AG04450 (cell line): ENCODE data around the gene DSG4. TPM values are rescaled to one million over a fixed set of nuclear protein-coding genes. Genes with fewer than 3 reads are reported as not detected.

ENCODE experiments used
- CTCF ChIA-PET: fragments of 300-600, 350-600 bp; formaldehyde crosslinking; extraction: SDS; loops from one replicate; lab custom pipeline; 2022; ENCODE audit warnings: antibody characterized with exemption, inconsistent platforms; lab: Charles Lee
- POLR2A ChIA-PET: fragments of 350-600 bp; formaldehyde crosslinking; extraction: SDS; loops from one replicate; lab custom pipeline; 2021; ENCODE audit warnings: antibody characterized with exemption, inconsistent platforms; lab: Yijun Ruan, JAX
- DNase-seq: peaks from one replicate; pipeline ENCODE4 v3.0.0-alpha.2; 2011; ENCODE audit warnings: low read depth, low spot score
- H3K27ac ChIP-seq: one replicate; pipeline ENCODE4 v1.5.1; 2012; ENCODE audit warnings: low read depth, low read length, control low read depth
- H3K27me3 ChIP-seq: one replicate; pipeline ENCODE4 v1.6.0; 2012; ENCODE audit warnings: low read length; ENCODE audit not compliant: control insufficient read depth, insufficient read depth
- H3K4me3 ChIP-seq: 2 replicates; pipeline ENCODE4 v1.5.1; 2011; ENCODE audit warnings: mild to moderate bottlenecking, low read depth, low read length, control low read depth
- H3K9me3 ChIP-seq: 2 replicates; pipeline ENCODE4 v1.5.1; 2012; ENCODE audit warnings: low read length; ENCODE audit not compliant: control insufficient read depth, insufficient read depth
- polyA plus RNA-seq: library from polyadenylated mRNA; depleted of rRNA; stranded (reverse); fragments of >200 nt; gene quantifications from 2 replicates; pipeline ENCODE4 v1.2.3, GENCODE V29; 2011
- TF ChIP-seq, protein P1 (sequence below): IDR thresholded peaks from 2 replicates; pipeline ENCODE4 v1.5.1; 2011; ENCODE audit warnings: low read depth, low read length, control low read depth, inconsistent platforms

The DSG4 gene
- polyA plus RNA-seq, 1 experiment: not detected

GRCh38 chr18:31407649-31408048, 31.1 kb downstream of the DSG4 start:
- Histone ChIP-seq H3K4me3 (no peak overlapping the region), H3K27ac (no peak overlapping the region), H3K9me3 (peaks cover 18% of the 10 kb centered on the region), H3K27me3 (no peaks in the 10 kb centered on the region)
- CTCF ChIA-PET: no interaction called here
- POLR2A ChIA-PET: no interaction called here
- TF ChIP-seq, protein P1, sequence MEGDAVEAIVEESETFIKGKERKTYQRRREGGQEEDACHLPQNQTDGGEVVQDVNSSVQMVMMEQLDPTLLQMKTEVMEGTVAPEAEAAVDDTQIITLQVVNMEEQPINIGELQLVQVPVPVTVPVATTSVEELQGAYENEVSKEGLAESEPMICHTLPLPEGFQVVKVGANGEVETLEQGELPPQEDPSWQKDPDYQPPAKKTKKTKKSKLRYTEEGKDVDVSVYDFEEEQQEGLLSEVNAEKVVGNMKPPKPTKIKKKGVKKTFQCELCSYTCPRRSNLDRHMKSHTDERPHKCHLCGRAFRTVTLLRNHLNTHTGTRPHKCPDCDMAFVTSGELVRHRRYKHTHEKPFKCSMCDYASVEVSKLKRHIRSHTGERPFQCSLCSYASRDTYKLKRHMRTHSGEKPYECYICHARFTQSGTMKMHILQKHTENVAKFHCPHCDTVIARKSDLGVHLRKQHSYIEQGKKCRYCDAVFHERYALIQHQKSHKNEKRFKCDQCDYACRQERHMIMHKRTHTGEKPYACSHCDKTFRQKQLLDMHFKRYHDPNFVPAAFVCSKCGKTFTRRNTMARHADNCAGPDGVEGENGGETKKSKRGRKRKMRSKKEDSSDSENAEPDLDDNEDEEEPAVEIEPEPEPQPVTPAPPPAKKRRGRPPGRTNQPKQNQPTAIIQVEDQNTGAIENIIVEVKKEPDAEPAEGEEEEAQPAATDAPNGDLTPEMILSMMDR: no peak
- no peak for DNase-seq

- Histone ChIP-seq H3K4me3 (no peak overlapping the region), H3K27ac (no peak overlapping the region), H3K27me3 (no peaks in the 10 kb centered on the region), H3K9me3 (peaks cover 18% of the 10 kb centered on the region)
- CTCF ChIA-PET: no interaction called here
- TF ChIP-seq, protein P1: no peak
- POLR2A ChIA-PET: no interaction called here
- no peak for DNase-seq
These were observed 32.7 kb downstream of the DSG4 start for GRCh38 chr18:31409276-31409675.

- POLR2A ChIA-PET: no interaction called here
These were observed 34.3 kb downstream of the DSG4 start for GRCh38 chr18:31410716-31411483.

GRCh38 chr18:31413137-31413536, 36.6 kb downstream of the DSG4 start:
- ChIA-PET CTCF (no interaction called here), POLR2A (no interaction called here)
- TF ChIP-seq, protein P1: no peak
- no peak for DNase-seq
- Histone ChIP-seq H3K9me3 (peaks cover 12% of the 10 kb centered on the region), H3K27me3 (no peaks in the 10 kb centered on the region), H3K4me3 (no peak overlapping the region), H3K27ac (no peak overlapping the region)

More at GRCh38 chr18:31410716-31411483, 34.3 kb downstream of the DSG4 start:
- TF ChIP-seq, protein P1: no peak
- no peak for DNase-seq
- CTCF ChIA-PET: no interaction called here
- H3K27me3 ChIP-seq: no peaks in the 10 kb centered on the region
- no peak overlapping the region for H3K4me3 ChIP-seq
- peaks cover 16% of the 10 kb centered on the region for H3K9me3 ChIP-seq
- H3K27ac ChIP-seq: no peak overlapping the region

- DNase-seq: no peak
- POLR2A ChIA-PET: no interaction called here
- H3K27ac ChIP-seq: no peak overlapping the region
- no peaks in the 10 kb centered on the region for H3K27me3 ChIP-seq
- H3K9me3 ChIP-seq: peaks cover 13% of the 10 kb centered on the region
- TF ChIP-seq, protein P1: no peak
- CTCF ChIA-PET: no interaction called here
- H3K4me3 ChIP-seq: no peak overlapping the region
These were observed 41.3 kb downstream of the DSG4 start for GRCh38 chr18:31417850-31418249.
